ENCODE data around the gene P2RY1.

P2RY1 gene

GRCh38 chr3:152834776-152835600, at the start of gene P2RY1:
Gene P2RY1, plus strand, starts transcription at chr3:152835131. Its CDS starts 652 bp downstream, at chr3:152835783.
- DNase-seq: peak; percentile 74

GRCh38 chr3:152786977-152787681, 47.8 kb upstream of the P2RY1 start:
- no peak for DNase-seq

- DNase-seq: no peak
These were observed 44.1 kb upstream of the P2RY1 start for GRCh38 chr3:152790651-152791387.

GRCh38 chr3:152793969-152794368, 41.0 kb upstream of the P2RY1 start:
- DNase-seq: no peak

GRCh38 chr3:152797751-152798432, 37.0 kb upstream of the P2RY1 start:
- DNase-seq: no peak

- DNase-seq: no peak
These were observed 22.8 kb upstream of the P2RY1 start for GRCh38 chr3:152811974-152812760.

GRCh38 chr3:152817400-152817799, 17.5 kb upstream of the P2RY1 start:
- no peak for DNase-seq

GRCh38 chr3:152818027-152818426, 16.9 kb upstream of the P2RY1 start:
- no peak for DNase-seq

- DNase-seq: no peak
These were observed 11.8 kb upstream of the P2RY1 start for GRCh38 chr3:152823173-152823572.

- no peak for DNase-seq
These were observed 11.2 kb upstream of the P2RY1 start for GRCh38 chr3:152823781-152824180.

- DNase-seq: no peak
These were observed 9.4 kb upstream of the P2RY1 start for GRCh38 chr3:152825566-152825965.

GRCh38 chr3:152826476-152826875, 8.5 kb upstream of the P2RY1 start:
- DNase-seq: no peak

- DNase-seq: no peak
These were observed 7.6 kb upstream of the P2RY1 start for GRCh38 chr3:152827313-152827712.

- no peak for DNase-seq
These were observed 6.7 kb upstream of the P2RY1 start for GRCh38 chr3:152828075-152828840.

GRCh38 chr3:152830245-152830644, 4.7 kb upstream of the P2RY1 start:
- DNase-seq: no peak

- no peak for DNase-seq
These were observed 2.9 kb upstream of the P2RY1 start for GRCh38 chr3:152832046-152832445.

- no peak for DNase-seq
These were observed 1.8 kb upstream of the P2RY1 start for GRCh38 chr3:152833089-152833488.

- DNase-seq: no peak
These were observed 648 bp upstream of the P2RY1 start for GRCh38 chr3:152834191-152834775.

GRCh38 chr3:152835601-152836102, 721 bp downstream of the P2RY1 start:
- DNase-seq: no peak

- DNase-seq: no peak
These were observed 1.3 kb downstream of the P2RY1 start for GRCh38 chr3:152836269-152836668.

GRCh38 chr3:152839511-152839910, 4.6 kb downstream of the P2RY1 start:
- no peak for DNase-seq
